ENCODE data around the gene GBA3. TPM values are rescaled to one million over a fixed set of nuclear protein-coding genes. Genes with fewer than 3 reads are reported as not detected.

Gene GBA3
- total and polyA plus RNA-seq, 2 of the 8 experiments (the other 6 are each of a cell fraction or from before 2014, with no cell fraction given): not detected

- peaks cover 0 to 1% (median 0%) of the 10 kb centered on the region in 4 experiments; a peak in 1 of 7 replicates for H3K27me3 ChIP-seq (replicated peaks in 1 of 4; ENCODE audit: control insufficient read depth in 3 of 4, extremely low read depth in 1 of 4, insufficient read depth in 3 of 4, low read length in 3 of 4)
- H3K9me3 ChIP-seq (ENCODE audit: insufficient read depth in 2 of 2, low read depth in 1 of 2, low read length in 1 of 2): no peaks in the 10 kb centered on the region
- H2AK5ac ChIP-seq (ENCODE audit: low read depth, low read length): no peak overlapping the region
- H3K4ac ChIP-seq (replicated peaks; ENCODE audit: insufficient read length, low read depth, low read length): no peak overlapping the region
- ChIA-PET POLR2A (ENCODE audit: partially characterized antibody) (no interaction called here), CTCF (ENCODE audit: partially characterized antibody) (interaction anchor here (0.6 kb wide), 1 partner anchor 264 kb away, joined by 4 read pairs; no protein-coding TSS in a partner anchor)
- H4K5ac ChIP-seq (ENCODE audit: insufficient read length, low read depth, low read length): no peak overlapping the region
- no peak overlapping the region for H2BK120ac ChIP-seq (replicated peaks; ENCODE audit: low read depth, low read length)
- no peaks in the 10 kb centered on the region for H3K23me2 ChIP-seq (ENCODE audit: low read depth, low read length)
- H2BK20ac ChIP-seq (ENCODE audit: low read length): no peak overlapping the region
- no peaks in the 10 kb centered on the region for H4K20me1 ChIP-seq (replicated peaks in 1 of 2; ENCODE audit: control insufficient read depth in 1 of 2, insufficient read depth in 2 of 2, low read length in 2 of 2)
- no peak overlapping the region for H2BK12ac ChIP-seq (ENCODE audit: low read depth, low read length)
- no peaks in the 10 kb centered on the region for H3K79me1 ChIP-seq (ENCODE audit: low read depth, low read length)
- DNase-seq (ENCODE audit: low read depth in 1 of 2, low spot score in 2 of 2) (no peak), FAIRE-seq (no peak)
- H3K18ac ChIP-seq (ENCODE audit: extremely low read depth, low read length): no peak overlapping the region
- H4K8ac ChIP-seq (ENCODE audit: extremely low read depth, insufficient read depth, low read length): no peak overlapping the region
- H3K27ac ChIP-seq (ENCODE audit: low read depth, low read length): no peak overlapping the region
- no peaks in the 10 kb centered on the region for H3K79me2 ChIP-seq (ENCODE audit: control insufficient read depth in 1 of 2, insufficient read depth in 2 of 2, low read length in 2 of 2)
- no peak overlapping the region for H4K91ac ChIP-seq (replicated peaks; ENCODE audit: insufficient read length, low read length)
- no peak overlapping the region for H3K56ac ChIP-seq (replicated peaks; ENCODE audit: insufficient read length, low read depth, low read length)
- no peaks in the 10 kb centered on the region for H3K36me3 ChIP-seq (ENCODE audit: control insufficient read depth in 2 of 4, insufficient read depth in 4 of 4, low read length in 3 of 4)
- H2BK5ac ChIP-seq (ENCODE audit: low read depth, low read length): no peak overlapping the region
- H3K4me1 ChIP-seq (replicated peaks in 1 of 4; ENCODE audit: control insufficient read depth in 3 of 4, insufficient read depth in 4 of 4, low read length in 3 of 4): no peaks in the 10 kb centered on the region
- H3K14ac ChIP-seq (ENCODE audit: insufficient read length): no peak overlapping the region
- no peak overlapping the region for H3K23ac ChIP-seq (ENCODE audit: insufficient read length)
- no peak overlapping the region for H2BK15ac ChIP-seq (ENCODE audit: low read length)
- no peak overlapping the region for H3K4me3 ChIP-seq (ENCODE audit: extremely low read depth in 1 of 4, insufficient read depth in 2 of 4, low read depth in 3 of 4, low read length in 4 of 4)
- 100% methylated on average over 1 of the region's 1 CpG; no CpG with 5 or more reads in 1 of the 2 experiments for WGBS, 2 experiments (ENCODE audit: extremely low coverage in 1 of 2, insufficient coverage in 1 of 2, insufficient read length in 1 of 2, insufficient replicate concordance in 2 of 2, low coverage in 1 of 2, low lambda C conversion rate in 2 of 2, missing lambda C conversion rate in 1 of 2)
- no peak overlapping the region for H3K4me2 ChIP-seq (ENCODE audit: insufficient read depth in 1 of 2, low read depth in 2 of 2, low read length in 2 of 2)
- H3K9ac ChIP-seq (replicated peaks in 1 of 4; ENCODE audit: extremely low read depth in 1 of 4, low read depth in 3 of 4, low read length in 3 of 4): no peak overlapping the region
- H2AFZ ChIP-seq (ENCODE audit: low read length): no peak overlapping the region
- TF ChIP-seq RFX5 (IDR thresholded peaks at IDR 0.05; ENCODE audit: borderline replicate concordance, low read depth, low read length): no peak
- TF ChIP-seq CHD2 (IDR thresholded peaks at IDR 0.05; ENCODE audit: low read length): no peak
- TF ChIP-seq NRF1 (IDR thresholded peaks at IDR 0.05; ENCODE audit: low read depth, low read length): no peak
- no peak for TF ChIP-seq HDAC2 (IDR thresholded peaks at IDR 0.05; ENCODE audit: borderline replicate concordance in 1 of 2, low read depth in 2 of 2, low read length in 2 of 2)
- TF ChIP-seq KDM4A (IDR thresholded peaks at IDR 0.05; ENCODE audit: low read depth, low read length, severe bottlenecking): no peak
- no peak for TF ChIP-seq ATF2 (IDR thresholded peaks at IDR 0.05; ENCODE audit: low read length)
- no peak for TF ChIP-seq HDAC6 (IDR thresholded peaks at IDR 0.05; ENCODE audit: low read depth, low read length)
- TF ChIP-seq E2F6 (IDR thresholded peaks at IDR 0.05): no peak
- TF ChIP-seq SP2 (IDR thresholded peaks at IDR 0.05; ENCODE audit: low read length): no peak
- no peak for TF ChIP-seq JUN (IDR thresholded peaks at IDR 0.05; ENCODE audit: low read depth, low read length)
- no peak for TF ChIP-seq CREB1 (IDR thresholded peaks at IDR 0.05)
- TF ChIP-seq BRCA1 (IDR thresholded peaks at IDR 0.05; ENCODE audit: low read depth, low read length): no peak
- no peak for TF ChIP-seq RBBP5 (IDR thresholded peaks at IDR 0.05; ENCODE audit: borderline replicate concordance, low read depth, low read length)
Observed at GRCh38 chr4:22674700-22675099, 18.0 kb upstream of the GBA3 start.
